Stimulated activated CD4-positive, alpha-beta T cell treated with anti-CD3 and anti-CD28 coated beads, Interleukin-15, amount 100 ng/mL, for 1 hour (primary cell): Measurements from ENCODE around the gene SOWAHB.

Source experiments
- DNase-seq, 2 donors: peaks; one replicate each; pipeline ENCODE4 v3.0.0-alpha.2; 2020; ENCODE audit warnings: low read depth in 1 of 2, low spot score in 1 of 2

SOWAHB gene, protein sequence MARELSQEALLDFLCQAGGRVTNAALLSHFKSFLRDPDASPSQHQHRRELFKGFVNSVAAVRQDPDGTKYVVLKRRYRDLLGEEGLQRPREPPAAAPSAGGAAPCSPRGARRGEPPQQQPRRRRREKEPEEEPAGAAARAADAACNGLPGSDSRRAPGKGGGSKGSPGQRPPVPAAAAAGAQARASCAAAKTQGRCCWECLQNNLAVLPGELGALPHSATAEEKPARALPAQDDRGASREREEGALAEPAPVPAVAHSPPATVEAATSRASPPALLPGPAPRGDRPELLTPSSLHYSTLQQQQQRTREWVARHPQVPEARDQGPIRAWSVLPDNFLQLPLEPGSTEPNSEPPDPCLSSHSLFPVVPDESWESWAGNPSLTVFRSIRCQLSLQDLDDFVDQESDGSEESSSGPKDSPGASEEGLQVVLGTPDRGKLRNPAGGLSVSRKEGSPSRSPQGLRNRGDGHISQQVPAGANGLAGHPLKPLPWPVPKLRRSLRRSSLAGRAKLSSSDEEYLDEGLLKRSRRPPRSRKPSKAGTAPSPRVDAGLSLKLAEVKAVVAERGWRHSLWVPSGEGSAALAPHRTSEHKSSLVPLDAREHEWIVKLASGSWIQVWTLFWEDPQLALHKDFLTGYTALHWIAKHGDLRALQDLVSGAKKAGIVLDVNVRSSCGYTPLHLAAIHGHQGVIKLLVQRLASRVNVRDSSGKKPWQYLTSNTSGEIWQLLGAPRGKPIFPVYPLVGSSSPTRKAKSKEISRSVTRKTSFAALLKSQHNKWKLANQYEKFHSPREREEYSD

DNA sequence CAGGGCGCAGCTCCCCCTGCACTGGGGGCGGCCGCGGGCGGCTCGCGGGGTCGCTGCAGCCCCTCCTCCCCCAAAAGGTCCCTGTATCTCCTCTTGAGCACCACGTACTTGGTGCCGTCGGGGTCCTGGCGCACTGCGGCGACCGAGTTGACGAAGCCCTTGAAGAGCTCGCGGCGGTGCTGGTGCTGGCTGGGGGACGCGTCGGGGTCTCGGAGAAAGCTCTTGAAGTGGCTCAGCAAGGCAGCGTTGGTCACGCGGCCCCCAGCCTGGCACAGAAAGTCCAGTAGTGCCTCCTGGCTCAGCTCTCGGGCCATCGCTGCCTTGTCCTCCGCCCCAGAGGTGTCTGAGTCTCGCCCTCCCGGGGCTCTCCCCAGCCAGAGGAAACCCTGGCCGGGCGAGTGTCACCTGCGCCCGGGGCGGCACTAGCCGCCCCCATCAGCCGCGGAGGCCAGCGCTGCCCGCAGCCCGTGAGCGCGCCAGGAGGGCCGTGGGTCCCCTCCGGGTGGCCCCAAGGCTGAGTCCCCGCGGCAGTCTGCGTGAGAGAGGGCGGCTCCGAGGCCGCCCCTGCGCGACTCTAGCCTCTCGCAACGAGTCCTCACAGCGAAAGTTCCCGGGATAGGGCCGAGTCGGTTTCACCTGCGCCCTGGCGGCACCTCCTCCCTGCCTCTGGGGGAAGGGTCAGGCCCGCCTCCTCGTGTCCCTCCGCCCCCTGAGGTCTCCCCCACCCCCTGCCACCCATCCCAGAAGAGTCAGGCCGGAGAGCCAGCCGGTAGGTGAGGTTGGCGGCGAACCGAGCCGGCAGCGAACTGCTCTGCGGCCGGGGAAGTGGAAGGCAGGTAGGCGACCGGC lies at the start of gene SOWAHB:
Gene SOWAHB (minus strand): TSS at position 609 of the 849 bp plus-strand sequence. CDS start 295 bp downstream, at position 314.
- DNase-seq = no peak

DNA sequence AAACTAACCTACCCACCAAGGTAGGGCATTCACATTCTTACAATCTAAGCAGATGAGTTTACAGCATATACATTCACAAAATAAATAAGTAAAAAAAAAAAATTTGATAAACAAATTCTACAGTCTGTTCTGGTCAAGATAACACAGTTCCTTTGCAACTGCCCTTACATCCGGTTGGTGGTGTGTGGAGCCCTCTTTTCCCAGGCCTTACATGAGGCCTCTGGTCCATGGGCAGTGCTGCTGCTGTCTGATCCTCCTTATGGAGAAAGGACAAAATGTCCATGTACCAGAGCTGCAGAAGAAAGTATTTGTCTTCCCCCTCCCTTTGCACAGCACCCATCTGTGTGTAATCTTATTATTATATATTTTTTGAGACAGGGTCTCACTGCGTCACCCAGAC lies 49.4 kb upstream of the SOWAHB start:
- DNase-seq = no peak

DNA sequence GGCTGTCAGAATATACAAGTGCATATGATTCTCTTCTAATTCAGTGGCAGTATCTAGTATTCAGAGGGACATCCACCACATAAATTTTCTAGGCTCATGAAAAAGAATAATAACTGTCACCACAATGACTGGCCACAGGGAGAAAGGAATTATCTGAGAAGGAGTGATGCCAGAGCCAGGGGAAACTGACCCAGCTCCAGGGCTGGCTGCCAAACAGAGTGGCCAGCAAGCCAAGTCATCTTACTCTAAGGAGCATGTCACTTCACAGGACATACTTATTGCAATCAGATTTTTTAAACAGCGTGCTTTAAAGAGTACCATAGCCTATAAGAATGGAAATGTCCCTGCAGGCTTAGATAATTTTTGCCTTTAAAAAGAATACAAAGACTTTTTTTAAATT lies 45.8 kb upstream of the SOWAHB start:
- no peak for DNase-seq

DNA sequence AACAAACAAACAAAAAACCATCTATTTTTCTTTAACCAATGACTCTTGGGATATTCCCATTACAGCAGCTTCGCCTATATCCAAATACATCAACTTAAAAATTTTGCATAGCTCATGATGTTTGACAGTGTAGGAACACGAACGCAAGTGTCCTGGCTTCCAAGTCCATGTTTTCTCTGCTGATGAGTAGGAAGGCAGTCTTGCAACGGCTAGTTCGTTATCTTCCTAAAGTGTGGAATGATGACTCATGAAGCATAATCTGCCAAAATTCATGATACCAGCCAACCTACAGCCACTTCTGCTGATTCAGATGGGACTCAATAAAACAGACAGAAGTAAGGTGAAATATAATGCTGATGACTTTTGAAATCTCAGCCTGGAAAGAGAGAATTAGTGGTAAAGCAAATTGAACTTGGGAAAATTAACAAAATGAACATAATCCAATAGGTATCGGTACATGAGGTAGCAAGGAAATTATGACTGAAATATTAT lies 45.2 kb upstream of the SOWAHB start:
- no peak for DNase-seq

DNA sequence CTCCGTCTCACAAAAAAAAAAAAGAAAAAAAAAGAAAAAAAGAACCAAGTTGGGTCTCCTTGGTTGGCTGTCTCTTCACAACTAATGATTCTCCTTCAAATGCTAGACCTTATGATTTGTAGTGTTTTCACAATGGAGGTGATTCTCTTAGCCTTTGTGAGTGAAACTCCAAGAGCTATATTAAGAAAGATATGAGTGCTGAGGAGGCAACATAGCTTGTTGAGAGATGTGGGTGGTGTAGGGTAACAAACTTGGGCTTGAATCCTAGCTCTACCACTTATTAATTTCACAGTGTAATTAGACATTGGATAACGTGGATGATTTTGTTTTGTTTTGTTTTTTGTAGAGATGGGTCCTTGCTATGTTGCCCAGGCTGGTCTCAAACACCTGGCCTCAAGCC lies 41.2 kb upstream of the SOWAHB start:
- no peak for DNase-seq

DNA sequence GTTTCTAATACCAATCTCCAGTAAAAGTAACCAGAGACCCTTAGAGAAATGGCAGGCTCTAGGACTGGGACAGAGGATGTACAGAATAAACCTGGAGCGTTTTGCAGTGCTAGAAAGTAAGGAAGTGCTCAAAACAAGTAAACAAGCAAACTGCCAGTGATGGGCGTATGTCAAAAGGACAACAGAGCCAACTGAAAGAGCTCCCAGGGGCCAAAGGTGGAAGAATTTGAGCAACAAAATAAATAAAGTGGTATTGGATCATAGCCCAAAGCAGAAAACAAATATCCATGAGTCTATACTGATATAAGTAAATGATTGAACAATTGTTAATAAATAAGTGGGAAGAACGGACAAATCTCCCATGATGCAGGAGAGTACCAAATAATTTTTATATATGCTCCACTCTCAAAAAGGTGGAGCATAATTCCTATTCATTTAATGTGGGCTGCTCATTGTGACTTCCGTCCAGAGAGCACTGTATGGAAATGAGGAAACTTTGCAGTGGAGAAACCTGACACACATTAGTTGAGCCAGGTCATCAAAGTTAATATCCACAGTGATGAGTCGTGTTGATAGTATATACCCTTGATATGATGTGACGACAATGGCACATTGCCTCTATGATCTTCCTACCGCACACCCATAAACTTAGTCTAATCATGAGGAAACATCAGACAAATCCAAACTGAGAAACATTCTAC lies 33.8 kb upstream of the SOWAHB start:
- DNase-seq = no peak

DNA sequence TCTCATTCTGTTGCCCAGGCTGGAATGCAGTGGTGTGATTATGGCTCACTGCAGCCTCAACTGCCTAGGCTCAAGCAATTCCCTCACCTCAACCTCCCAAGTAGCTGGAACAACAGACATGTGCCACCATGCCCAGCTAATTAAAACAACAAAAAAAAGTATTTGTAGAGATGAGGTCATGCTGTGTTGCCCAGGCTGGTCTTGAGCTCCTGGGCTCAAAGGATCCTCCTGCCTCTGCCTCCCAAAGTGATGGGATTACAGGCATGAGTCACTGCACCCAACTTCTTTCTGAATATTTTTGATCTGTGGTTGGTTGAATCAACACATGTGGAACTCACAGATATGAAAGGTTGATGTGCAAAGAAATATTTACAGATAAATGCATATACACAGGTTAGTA lies 33.1 kb upstream of the SOWAHB start:
- DNase-seq = no peak

DNA sequence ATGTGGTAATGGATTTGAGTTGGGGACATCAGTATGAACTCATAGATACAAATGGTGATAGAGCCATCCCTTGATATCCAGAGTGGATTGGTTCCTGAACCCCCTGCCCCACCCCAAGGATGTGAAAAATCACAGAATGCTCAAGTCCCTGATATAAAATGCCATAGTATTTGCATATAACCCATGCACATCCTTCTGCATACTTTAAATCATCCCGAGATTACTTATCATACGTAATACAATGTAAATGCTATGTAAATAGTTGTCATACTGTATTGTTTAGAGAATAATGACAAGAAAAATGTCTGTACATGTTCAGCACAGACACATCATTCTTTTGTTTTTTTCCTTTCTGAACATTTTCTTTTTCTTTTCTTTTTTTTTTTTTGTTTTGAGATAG lies 32.7 kb upstream of the SOWAHB start:
- no peak for DNase-seq

DNA sequence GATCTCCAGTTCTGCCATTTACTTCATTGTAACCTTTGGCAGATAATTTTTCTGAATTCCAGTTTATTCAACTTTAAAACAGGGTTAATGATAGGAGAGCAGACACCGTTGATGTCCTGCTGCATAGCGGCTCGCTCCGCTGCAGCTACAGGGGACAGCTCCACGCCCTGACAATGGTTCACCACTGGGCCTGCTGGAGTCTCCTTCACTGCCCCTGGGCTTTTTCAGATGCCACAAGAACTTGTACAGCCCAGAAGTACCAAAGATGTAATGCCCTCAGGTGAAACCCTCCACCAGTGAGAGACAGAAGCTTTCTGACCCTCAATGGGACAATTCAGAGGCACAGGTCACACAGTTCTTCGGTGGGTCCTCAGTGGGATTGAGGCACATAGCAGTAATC lies 28.9 kb upstream of the SOWAHB start:
- no peak for DNase-seq

DNA sequence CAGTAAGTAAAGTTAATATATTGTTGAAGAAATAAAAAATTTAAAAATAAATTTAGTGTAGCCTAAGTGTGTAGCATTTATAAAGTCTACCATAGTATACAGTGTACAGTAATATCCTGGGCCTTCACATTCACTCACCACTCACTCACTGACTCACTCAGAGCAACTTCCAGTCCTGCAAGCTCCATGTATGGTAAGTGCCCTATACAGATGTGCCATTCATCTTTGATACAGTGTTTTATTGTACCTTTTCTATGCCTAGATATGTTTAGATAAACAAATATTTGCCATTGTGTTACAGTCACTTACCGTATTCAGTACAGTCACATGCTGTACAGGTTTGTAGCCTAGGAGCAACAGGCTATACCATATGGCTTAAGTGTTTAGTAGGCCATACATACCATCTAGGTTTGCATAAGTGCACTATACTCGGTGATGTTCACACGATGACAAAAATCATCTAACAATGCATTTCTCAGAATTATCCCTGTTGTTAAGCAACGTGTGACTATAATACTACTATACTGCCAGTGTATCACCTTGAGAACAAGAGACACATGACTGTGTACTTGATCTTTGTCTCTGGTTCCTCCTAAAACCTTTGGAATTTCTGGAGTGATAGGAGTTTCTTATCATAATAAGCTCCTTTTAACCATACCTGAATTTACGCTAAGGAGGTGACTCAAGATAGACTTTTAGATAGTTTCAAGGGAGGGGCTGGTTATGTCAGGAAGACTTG lies 25.8 kb upstream of the SOWAHB start:
- no peak for DNase-seq

DNA sequence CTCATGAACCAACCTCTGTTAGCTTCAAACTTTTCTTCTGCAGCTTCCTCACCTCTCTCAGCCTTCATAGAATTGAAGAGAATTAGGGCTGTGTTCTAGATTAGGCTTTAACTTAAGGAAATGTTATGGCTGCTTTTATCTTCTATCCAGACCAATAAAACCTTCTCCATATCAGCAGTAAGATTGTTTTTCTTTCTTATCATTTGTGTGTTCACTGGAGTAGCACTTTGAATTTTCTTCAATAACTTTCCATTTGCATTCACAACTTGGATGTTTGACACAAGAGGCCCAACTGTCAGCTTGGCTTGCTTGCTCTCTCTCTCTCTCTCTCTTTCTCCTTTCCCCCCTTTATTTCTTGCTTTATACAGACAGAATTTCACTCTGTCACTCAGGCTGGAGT lies 22.8 kb upstream of the SOWAHB start:
- no peak for DNase-seq

DNA sequence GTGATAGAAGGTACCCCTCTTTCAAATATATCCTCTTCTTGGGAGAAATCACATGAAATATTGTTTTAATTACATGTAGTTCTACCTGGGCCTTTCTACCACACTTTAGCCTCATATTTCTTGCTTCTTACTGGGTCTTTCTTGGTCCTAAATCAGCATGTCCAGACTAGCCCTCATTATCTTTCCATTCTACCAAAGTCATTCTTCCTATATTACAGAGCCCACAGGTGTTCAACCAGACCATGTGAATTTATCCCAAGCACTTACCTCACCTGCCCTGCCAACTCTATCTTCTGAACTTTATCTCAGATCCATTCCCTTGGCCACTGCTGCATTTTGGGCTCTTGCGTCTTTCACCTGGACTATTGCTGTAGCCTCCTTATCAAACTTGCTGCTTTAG lies 11.8 kb upstream of the SOWAHB start:
- no peak for DNase-seq

DNA sequence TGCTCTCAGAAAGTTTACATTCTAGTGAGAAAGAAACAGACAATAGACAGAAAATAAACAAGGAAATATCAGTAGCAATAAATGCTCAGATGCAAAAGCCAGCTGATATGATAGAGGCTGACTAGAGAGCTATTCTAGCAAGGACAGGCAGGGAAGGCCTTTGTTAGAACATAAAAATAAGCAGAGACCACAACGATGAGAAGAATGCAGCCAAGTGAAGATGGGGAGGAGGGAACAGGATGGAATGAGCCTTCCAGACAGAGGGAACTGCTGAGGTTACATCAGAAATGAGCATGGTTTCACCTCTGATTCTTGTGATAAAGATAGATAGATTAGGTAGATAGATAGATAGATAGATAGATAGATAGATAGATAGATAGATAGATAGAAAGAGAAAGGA lies 7.6 kb upstream of the SOWAHB start:
- no peak for DNase-seq

DNA sequence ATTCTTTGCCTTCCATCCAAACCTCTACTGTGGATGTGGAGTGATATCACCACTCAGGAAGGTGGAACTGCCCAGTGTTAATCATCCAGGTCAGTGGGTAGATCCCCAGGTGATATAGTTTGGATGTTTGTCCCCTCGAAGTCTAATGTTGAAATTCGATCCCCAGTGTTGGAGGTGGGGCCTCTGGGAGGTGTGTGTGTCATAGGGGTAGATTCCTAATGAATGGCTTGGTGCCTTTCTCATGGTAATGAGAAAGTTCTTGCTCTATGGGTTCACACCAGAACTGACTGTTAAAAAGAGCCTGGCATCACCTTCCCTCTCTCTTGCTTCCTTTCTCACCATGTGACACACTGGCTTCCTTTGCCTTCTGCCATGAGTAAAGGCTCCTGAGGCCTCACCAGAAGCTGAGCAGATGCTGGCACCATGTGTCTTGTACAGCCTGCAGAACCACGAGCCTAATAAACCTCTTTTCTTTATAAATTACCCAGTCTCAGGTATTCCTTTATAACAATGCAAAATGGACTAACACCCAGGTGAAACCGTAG lies 6.8 kb upstream of the SOWAHB start:
- no peak for DNase-seq

DNA sequence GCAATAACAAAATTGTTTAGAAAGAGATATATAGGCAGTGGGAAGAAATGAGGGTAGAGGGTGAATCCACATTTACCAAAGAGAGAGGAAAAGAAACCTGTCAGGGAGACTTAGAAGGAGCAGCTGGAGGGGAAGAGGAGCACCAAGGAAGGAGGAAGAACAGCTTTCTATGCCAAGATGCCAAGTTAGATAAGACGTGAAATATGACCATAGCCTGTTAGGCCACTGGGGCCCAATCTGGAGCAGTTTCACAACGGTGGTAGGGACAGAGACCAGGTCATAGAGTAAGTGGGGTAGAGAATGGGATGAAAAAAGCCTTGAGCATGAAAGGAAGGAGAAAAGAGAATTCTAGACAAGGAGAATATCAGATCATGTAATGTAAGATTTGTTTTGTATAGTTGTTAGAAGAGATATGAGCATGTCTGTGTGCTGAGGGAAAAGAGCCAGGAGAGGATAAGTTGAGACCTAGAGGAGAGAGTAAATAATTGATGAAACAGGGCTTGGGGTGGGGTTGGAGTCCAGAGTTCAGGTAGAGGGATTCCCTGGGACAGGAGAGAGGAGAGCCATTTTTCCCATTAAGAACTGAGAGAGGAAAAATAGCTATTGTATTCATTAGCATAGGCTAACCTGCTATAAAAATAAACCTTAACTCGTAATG lies 4.4 kb upstream of the SOWAHB start:
- no peak for DNase-seq

DNA sequence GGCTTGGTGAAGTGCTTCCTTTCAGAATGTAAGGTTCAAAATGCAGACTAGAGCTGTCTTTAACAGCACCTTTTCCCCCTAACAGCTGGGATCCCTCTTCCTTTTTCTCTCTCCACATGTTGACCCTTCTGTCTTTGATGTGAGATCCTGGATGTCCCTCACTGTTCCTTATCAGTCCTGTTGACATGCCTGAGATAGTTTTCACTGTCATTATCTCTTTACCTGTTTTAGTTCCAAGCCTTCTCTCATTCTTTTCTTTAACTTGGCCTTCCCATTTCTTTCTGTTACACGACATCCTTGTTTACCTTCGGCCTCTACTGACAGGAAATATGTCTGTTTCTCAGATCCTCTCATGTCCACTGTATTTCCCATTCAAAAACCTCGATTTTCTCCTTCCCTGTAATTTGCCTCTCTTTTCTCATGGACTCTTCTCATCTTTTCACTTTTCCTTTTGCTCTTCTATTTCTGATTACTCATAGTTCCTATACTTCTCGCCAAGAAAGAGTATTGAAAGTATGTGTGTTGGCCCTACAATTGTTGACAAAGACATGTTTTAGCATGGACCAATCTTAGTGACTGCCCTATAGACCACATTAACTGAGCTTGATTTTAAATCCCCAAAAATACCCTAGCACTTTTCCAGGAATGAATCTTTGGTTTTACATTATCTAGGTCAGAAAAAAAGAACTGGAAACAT lies 1.2 kb upstream of the SOWAHB start:
- DNase-seq = no peak

DNA sequence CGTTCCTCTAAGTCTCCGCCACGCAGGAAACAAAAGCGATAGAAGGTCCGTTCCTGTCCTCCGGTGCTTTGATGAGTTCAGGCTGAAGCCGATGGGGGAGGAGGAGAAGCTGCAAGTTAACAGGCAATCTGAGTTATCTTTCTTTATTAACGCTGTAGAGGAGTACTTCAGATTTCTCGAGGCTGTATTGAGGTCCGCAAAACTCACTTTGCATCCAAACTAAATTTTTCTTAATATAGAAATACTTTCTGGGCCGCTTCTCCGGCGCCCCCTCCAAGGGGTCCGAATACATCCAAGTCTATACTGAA lies 395 bp upstream of the SOWAHB start:
- DNase-seq = no peak

DNA sequence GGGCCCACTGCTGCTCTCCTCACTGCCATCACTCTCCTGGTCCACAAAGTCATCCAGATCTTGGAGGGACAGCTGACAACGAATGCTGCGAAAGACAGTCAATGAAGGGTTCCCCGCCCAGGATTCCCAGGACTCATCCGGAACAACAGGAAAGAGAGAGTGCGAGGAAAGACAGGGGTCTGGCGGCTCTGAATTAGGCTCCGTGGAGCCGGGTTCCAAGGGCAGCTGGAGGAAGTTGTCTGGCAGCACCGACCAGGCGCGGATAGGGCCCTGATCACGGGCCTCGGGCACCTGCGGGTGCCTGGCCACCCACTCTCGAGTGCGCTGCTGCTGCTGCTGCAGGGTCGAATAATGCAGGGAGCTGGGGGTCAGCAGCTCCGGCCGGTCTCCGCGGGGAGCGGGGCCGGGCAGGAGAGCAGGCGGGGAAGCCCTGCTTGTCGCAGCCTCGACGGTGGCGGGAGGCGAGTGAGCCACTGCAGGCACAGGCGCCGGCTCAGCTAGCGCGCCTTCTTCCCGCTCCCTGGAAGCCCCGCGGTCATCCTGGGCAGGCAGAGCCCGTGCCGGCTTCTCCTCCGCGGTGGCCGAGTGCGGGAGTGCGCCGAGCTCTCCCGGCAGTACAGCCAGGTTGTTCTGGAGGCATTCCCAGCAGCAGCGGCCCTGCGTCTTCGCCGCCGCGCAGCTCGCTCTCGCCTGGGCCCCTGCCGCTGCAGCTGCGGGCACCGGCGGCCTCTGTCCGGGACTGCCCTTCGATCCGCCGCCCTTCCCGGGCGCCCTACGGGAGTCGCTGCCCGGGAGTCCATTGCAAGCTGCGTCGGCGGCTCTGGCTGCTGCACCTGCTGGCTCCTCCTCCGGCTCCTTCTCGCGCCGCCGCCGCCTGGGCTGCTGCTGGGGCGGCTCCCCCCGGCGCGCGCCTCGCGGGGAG lies 1.1 kb downstream of the SOWAHB start:
- no peak for DNase-seq
